Lung (tissue), 12 donors: ENCODE measurements around the gene FBLIM1. TPM values are rescaled to one million over a fixed set of nuclear protein-coding genes. Genes with fewer than 3 reads are reported as not detected.

ENCODE experiments used
- ATAC-seq: fragments of 200-7000 bp; cut with Tn5 transposase; one replicate; pipeline ENCODE4 v1.9.1; 2020; ENCODE audit warnings: moderate number of reproducible peaks; ENCODE audit not compliant: insufficient read depth, low FRiP score
- DNase-seq, 3 donors: peaks; one replicate each; pipeline ENCODE4 v3.0.0-alpha.2; 2013 to 2017
- H3K27ac ChIP-seq, 2 donors: one replicate each; pipeline ENCODE4 v1.5.1; 2013; ENCODE audit warnings: mild to moderate bottlenecking in 2 of 2, moderate library complexity in 2 of 2, control low read depth in 1 of 2, inconsistent platforms in 1 of 2, low read depth in 1 of 2, low read length in 1 of 2
- H3K27me3 ChIP-seq, 3 donors: one replicate each; pipeline ENCODE4 v1.5.1; 2013; ENCODE audit warnings: low read length in 2 of 3; ENCODE audit not compliant: control insufficient read depth in 3 of 3, insufficient read depth in 3 of 3
- H3K36me3 ChIP-seq, 4 donors: one replicate each; pipeline ENCODE4 v1.5.1; 2013; ENCODE audit warnings: low read length in 4 of 4, mild to moderate bottlenecking in 1 of 4, moderate library complexity in 1 of 4; ENCODE audit not compliant: control insufficient read depth in 4 of 4, insufficient read depth in 4 of 4
- H3K4me1 ChIP-seq, 5 donors: one replicate each; pipeline ENCODE4 v1.5.1; 2013; ENCODE audit warnings: low read length in 5 of 5, mild to moderate bottlenecking in 2 of 5, moderate library complexity in 1 of 5; ENCODE audit not compliant: control insufficient read depth in 5 of 5, insufficient read depth in 5 of 5
- H3K4me3 ChIP-seq: one replicate; pipeline ENCODE4 v1.5.1; 2013; ENCODE audit warnings: mild to moderate bottlenecking, control low read depth, moderate library complexity
- H3K9ac ChIP-seq, 2 donors: one replicate each; pipeline ENCODE4 v1.5.1; 2013; ENCODE audit warnings: low read length in 2 of 2, control low read depth in 1 of 2; ENCODE audit not compliant: insufficient read depth in 1 of 2
- H3K9me3 ChIP-seq, 4 donors: one replicate each; pipeline ENCODE4 v1.5.1; 2013; ENCODE audit warnings: low read length in 3 of 4, mild to moderate bottlenecking in 1 of 4, moderate library complexity in 1 of 4; ENCODE audit not compliant: control insufficient read depth in 4 of 4, insufficient read depth in 3 of 4
- CTCF ChIP-seq: IDR thresholded peaks from 2 replicates; pipeline ENCODE4 v1.5.1; 2012; ENCODE audit warnings: mild to moderate bottlenecking; ENCODE audit errors: control extremely low read depth, extremely low read depth
- WGBS, 2 donors: extraction: QIAGEN DNeasy Blood & Tissue Kit; methylation state at CpG; one replicate each; pipeline ENCODE4 v1.1.7; 2013; 5-methylcytosine and 5-hydroxymethylcytosine counted together
- polyA plus RNA-seq, 2 donors: library from polyadenylated mRNA; stranded (reverse); fragments of 200-250 nt; gene quantifications; one replicate each; pipeline ENCODE4 v1.2.1, GENCODE V29; 2013
- total RNA-seq, 2 donors: library from RNA; depleted of rRNA in 1 of 2; stranded (reverse); fragments of >200 nt in 1 of 2; gene quantifications; one replicate each; pipeline ENCODE4 v1.2.1, GENCODE V29; 2014 to 2021
- donor health status: control.
- donor health status: control.
- donor health status: Bipolar disorder and iron deficiency.
- donor health status: healthy.
- donor health status: DM: yes; HTN: yes; CAD: no.

The FBLIM1 gene
- total and polyA plus RNA-seq, 4 donors = 15.8 to 55.0 (median 31.8) TPM

- ATAC-seq (peak; percentile 81), DNase-seq (peak; percentile 92 to 98 (median 97))
- no peaks in the 10 kb centered on the region for H3K9me3 ChIP-seq
- peaks cover 0 to 14% (median 5%) of the 10 kb centered on the region in 5 donors for H3K4me1 ChIP-seq
- no peaks in the 10 kb centered on the region for H3K27me3 ChIP-seq
- H3K9ac ChIP-seq = peak overlapping the region; percentile 78 to 91
- 0% methylated on average over 73 to 77 of the region's 77 CpGs for WGBS, 2 donors
- H3K27ac ChIP-seq = peak overlapping the region; percentile 90 to 99
- H3K4me3 ChIP-seq = peak overlapping the region; percentile 65
- H3K36me3 ChIP-seq = no peaks in the 10 kb centered on the region
- no peak for TF ChIP-seq CTCF
Observed at GRCh38 chr1:15834406-15835204, 76.0 kb downstream of the FBLIM1 start.

- H3K36me3 ChIP-seq = no peaks in the 10 kb centered on the region
- no peaks in the 10 kb centered on the region for H3K9me3 ChIP-seq
- H3K27ac ChIP-seq = peak overlapping the region; percentile 90 to 99
- 0 to 1% methylated on average over 37 of the region's 37 CpGs for WGBS, 2 donors
- peak overlapping the region; percentile 78 to 85 for H3K9ac ChIP-seq
- ATAC-seq (peak; percentile 17), DNase-seq (no peak)
- H3K4me1 ChIP-seq = peaks cover 0 to 14% (median 5%) of the 10 kb centered on the region in 5 donors
- no peak for TF ChIP-seq CTCF
- peak overlapping the region; percentile 65 for H3K4me3 ChIP-seq
- H3K27me3 ChIP-seq = no peaks in the 10 kb centered on the region
Observed at GRCh38 chr1:15835205-15835740, 76.7 kb downstream of the FBLIM1 start.

- no peaks in the 10 kb centered on the region for H3K9me3 ChIP-seq
- 3 to 4% methylated on average over 57 to 66 of the region's 66 CpGs for WGBS, 2 donors
- peak; percentile 79 for ATAC-seq
Observed at GRCh38 chr1:15835741-15836510, 77.3 kb downstream of the FBLIM1 start.

More at GRCh38 chr1:15835741-15836510, 77.3 kb downstream of the FBLIM1 start:
- TF ChIP-seq CTCF = no peak
- Histone ChIP-seq H3K9ac (peak overlapping the region; percentile 88 to 90), H3K36me3 (no peaks in the 10 kb centered on the region), H3K4me3 (peak overlapping the region; percentile 65), H3K4me1 (peaks cover 0 to 14% (median 4%) of the 10 kb centered on the region in 5 donors), H3K27ac (peak overlapping the region; percentile 91 to 99), H3K27me3 (no peaks in the 10 kb centered on the region)
- DNase-seq = peak; percentile 100

Other genes starting within 250 kb of the FBLIM1 start
- 10 to 100 TPM; 13.3 to 16.6 TPM for gene CASP9, start 234.6 kb upstream of the FBLIM1 start, total RNA-seq
- gene CASP9, start 234.6 kb upstream of the FBLIM1 start, polyA plus RNA-seq = 10 to 100 TPM; 13.4 to 14.1 TPM
- gene DNAJC16, start 231.9 kb upstream of the FBLIM1 start, total RNA-seq = 10 to 100 TPM; 19.0 to 28.8 TPM
- 1 to 10 TPM; 4.8 to 6.5 TPM for gene DNAJC16, start 231.9 kb upstream of the FBLIM1 start, polyA plus RNA-seq
- under 1 TPM; 0.23 to 0.40 TPM for gene AGMAT, start 173.7 kb upstream of the FBLIM1 start, total RNA-seq
- gene AGMAT, start 173.7 kb upstream of the FBLIM1 start, polyA plus RNA-seq = under 1 TPM; 0.08 to 0.46 TPM
- gene DDI2, start 141.3 kb upstream of the FBLIM1 start, total RNA-seq = 10 to 100 TPM; 39.5 to 94.3 TPM
- gene DDI2, start 141.3 kb upstream of the FBLIM1 start, polyA plus RNA-seq = 1 to 10 TPM; 7.2 to 8.8 TPM
- gene PLEKHM2, start 74.5 kb upstream of the FBLIM1 start, total RNA-seq = 10 to 100 TPM; 32.5 to 79.2 TPM
- 10 to 100 TPM; 49.3 to 76.9 TPM for gene PLEKHM2, start 74.5 kb upstream of the FBLIM1 start, polyA plus RNA-seq
- 1 to 10 TPM; 1.6 to 4.2 TPM for gene SLC25A34, start 22.5 kb upstream of the FBLIM1 start, total RNA-seq
- 1 to 10 TPM; 1.7 to 2.7 TPM for gene SLC25A34, start 22.5 kb upstream of the FBLIM1 start, polyA plus RNA-seq
- gene TMEM82, start 16.3 kb upstream of the FBLIM1 start, total RNA-seq = not detected
- not detected for gene TMEM82, start 16.3 kb upstream of the FBLIM1 start, polyA plus RNA-seq
- 1 to 10 TPM; 1.1 to 4.6 TPM for gene UQCRHL, start 48.9 kb downstream of the FBLIM1 start, total RNA-seq
- gene UQCRHL, start 48.9 kb downstream of the FBLIM1 start, polyA plus RNA-seq = 1 to 10 TPM; 1.6 to 1.8 TPM
- 10 to 100 TPM; 50.0 to 82.3 TPM for gene SPEN, start 88.9 kb downstream of the FBLIM1 start, total RNA-seq
- gene SPEN, start 88.9 kb downstream of the FBLIM1 start, polyA plus RNA-seq = 10 to 100 TPM; 10.7 to 23.5 TPM
- 10 to 100 TPM; 28.0 to 44.3 TPM for gene ZBTB17, start 217.3 kb downstream of the FBLIM1 start, total RNA-seq
- gene ZBTB17, start 217.3 kb downstream of the FBLIM1 start, polyA plus RNA-seq = 10 to 100 TPM; 44.2 to 47.1 TPM
- not detected for gene SRARP, start 245.4 kb downstream of the FBLIM1 start, total RNA-seq
- under 1 TPM in 1 of 2 donors, not detected in 1; 0.16 TPM for gene SRARP, start 245.4 kb downstream of the FBLIM1 start, polyA plus RNA-seq